Stimulated activated CD4-positive, alpha-beta T cell treated with anti-CD3 and anti-CD28 coated beads, Interleukin-15, amount 100 ng/mL, for 1 hour (primary cell): Measurements from ENCODE around the gene FBXO47.
"Not testable (repeated sequence)": the region's sequence is repeated elsewhere in the genome, so short reads cannot be mapped to it uniquely, and the experiment has no call there.

Source experiments
- DNase-seq, 2 donors: peaks; one replicate each; pipeline ENCODE4 v3.0.0-alpha.2; 2020; ENCODE audit warnings: low read depth in 1 of 2, low spot score in 1 of 2

Gene FBXO47

GRCh38 chr17:38980490-38981217 is 13.5 kb upstream of the FBXO47 start:
- DNase-seq: no peak

- DNase-seq: no peak
These were observed 11.0 kb upstream of the FBXO47 start for GRCh38 chr17:38978180-38978579.

GRCh38 chr17:38976187-38976551 is 9.0 kb upstream of the FBXO47 start:
- DNase-seq: not testable (repeated sequence)

- DNase-seq: no peak
These were observed 3.6 kb upstream of the FBXO47 start for GRCh38 chr17:38970804-38971203.

- no peak for DNase-seq
These were observed 2.9 kb upstream of the FBXO47 start for GRCh38 chr17:38970128-38970527.

GRCh38 chr17:38969281-38969680 is 2.1 kb upstream of the FBXO47 start:
- no peak for DNase-seq

- no peak for DNase-seq
These were observed 5.8 kb downstream of the FBXO47 start for GRCh38 chr17:38961413-38961812.

- DNase-seq: no peak
These were observed 6.8 kb downstream of the FBXO47 start for GRCh38 chr17:38960402-38960801.

- no peak for DNase-seq
These were observed 7.7 kb downstream of the FBXO47 start for GRCh38 chr17:38959508-38959907.

GRCh38 chr17:38958756-38959155 is 8.4 kb downstream of the FBXO47 start:
- no peak for DNase-seq

- no peak for DNase-seq
These were observed 8.9 kb downstream of the FBXO47 start for GRCh38 chr17:38958326-38958725.

- not testable (repeated sequence) for DNase-seq
These were observed 13.4 kb downstream of the FBXO47 start for GRCh38 chr17:38953800-38954199.

- no peak for DNase-seq
These were observed 20.0 kb downstream of the FBXO47 start for GRCh38 chr17:38947189-38947588.

- no peak for DNase-seq
These were observed 23.6 kb downstream of the FBXO47 start for GRCh38 chr17:38943607-38944006.

- no peak for DNase-seq
These were observed 24.4 kb downstream of the FBXO47 start for GRCh38 chr17:38942696-38943334.

GRCh38 chr17:38940404-38940803 is 26.8 kb downstream of the FBXO47 start:
- no peak for DNase-seq

- no peak for DNase-seq
These were observed 27.2 kb downstream of the FBXO47 start for GRCh38 chr17:38939987-38940386.

- not testable (repeated sequence) for DNase-seq
These were observed 33.2 kb downstream of the FBXO47 start for GRCh38 chr17:38933962-38934361.

- not testable (repeated sequence) for DNase-seq
These were observed 36.4 kb downstream of the FBXO47 start for GRCh38 chr17:38930782-38931181.

GRCh38 chr17:38926293-38927070 is 40.7 kb downstream of the FBXO47 start:
- DNase-seq: no peak

GRCh38 chr17:38925263-38925995 is 41.8 kb downstream of the FBXO47 start, which contains the start of gene LASP1NB:
TSS of gene LASP1NB (plus strand) at chr17:38925614.
- DNase-seq: peak in 1 of 2 donors; percentile 15
